Liver (tissue), 3 donors: ENCODE data around the gene C11orf58.

ENCODE experiments used
- EGR1 ChIP-seq, 2 donors: IDR thresholded peaks; 2 replicates each; pipeline ENCODE4 v1.6.1; 2016 to 2018; ENCODE audit warnings: antibody characterized with exemption in 2 of 2, low read depth in 2 of 2
- HNF4G ChIP-seq: IDR thresholded peaks from 2 replicates; pipeline ENCODE4 v1.6.1; 2016; ENCODE audit warnings: antibody characterized with exemption
- JUND ChIP-seq, 2 donors: IDR thresholded peaks; 2 replicates each; pipeline ENCODE4 v1.6.1; 2016; ENCODE audit warnings: antibody characterized with exemption in 2 of 2
- RAD21 ChIP-seq, 2 donors: IDR thresholded peaks; 2 replicates each; pipeline ENCODE4 v1.6.1; 2016; ENCODE audit warnings: antibody characterized with exemption in 2 of 2, mild to moderate bottlenecking in 2 of 2
- SP1 ChIP-seq: IDR thresholded peaks from 2 replicates; pipeline ENCODE4 v1.6.1; 2018; ENCODE audit warnings: antibody characterized with exemption, mild to moderate bottlenecking
- TAF1 ChIP-seq: conservative IDR thresholded peaks from 2 replicates; pipeline ENCODE4 v1.6.1; 2016; ENCODE audit warnings: antibody characterized with exemption, mild to moderate bottlenecking
- YY1 ChIP-seq: IDR thresholded peaks from 2 replicates; pipeline ENCODE4 v1.6.1; 2016; ENCODE audit warnings: antibody characterized with exemption, mild to moderate bottlenecking
- TF ChIP-seq, protein P1 (sequence below): fragments of 150-350 bp; IDR thresholded peaks from 2 replicates; pipeline ENCODE4 v1.5.1; 2017; ENCODE audit warnings: improper control_type of control experiment, low read depth, low read length; ENCODE audit not compliant: missing input control
- TF ChIP-seq, protein P2 (sequence below): IDR thresholded peaks from 2 replicates; pipeline ENCODE4 v1.6.1; 2016; ENCODE audit warnings: antibody characterized with exemption, mild to moderate bottlenecking
- TF ChIP-seq, protein P3 (sequence below): IDR thresholded peaks from 2 replicates; pipeline ENCODE4 v1.6.1; 2016; ENCODE audit warnings: antibody characterized with exemption
- TF ChIP-seq, protein P4 (sequence below): IDR thresholded peaks from 2 replicates; pipeline ENCODE4 v1.6.1; 2016; ENCODE audit warnings: antibody characterized with exemption
- TF ChIP-seq, protein P5 (sequence below): IDR thresholded peaks from 2 replicates; pipeline ENCODE4 v1.6.1; 2016; ENCODE audit warnings: antibody characterized with exemption
- donor health status: healthy.
- donor health status: healthy.

DNA sequence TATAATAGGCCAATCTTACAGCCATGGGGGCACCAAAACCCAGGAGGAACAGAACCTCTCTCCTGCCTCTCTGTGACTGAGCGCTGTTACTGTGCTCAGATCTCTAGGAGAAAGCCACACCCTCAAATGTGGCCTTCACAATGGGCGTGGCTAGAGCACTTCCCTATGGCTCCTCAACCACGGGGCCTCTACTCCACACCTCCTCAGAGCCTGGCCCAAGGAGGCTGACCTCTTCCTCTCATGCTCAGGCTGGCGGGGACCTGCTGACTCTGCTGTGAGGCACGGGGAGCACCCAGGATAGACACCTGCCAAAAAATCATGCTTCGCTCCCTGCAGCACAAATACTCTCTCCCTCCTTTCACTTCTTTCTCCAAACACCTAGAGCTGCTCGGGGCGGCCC, 41.0 kb downstream of the C11orf58 start:
- no peak for TF ChIP-seq TAF1
- TF ChIP-seq, protein P1, sequence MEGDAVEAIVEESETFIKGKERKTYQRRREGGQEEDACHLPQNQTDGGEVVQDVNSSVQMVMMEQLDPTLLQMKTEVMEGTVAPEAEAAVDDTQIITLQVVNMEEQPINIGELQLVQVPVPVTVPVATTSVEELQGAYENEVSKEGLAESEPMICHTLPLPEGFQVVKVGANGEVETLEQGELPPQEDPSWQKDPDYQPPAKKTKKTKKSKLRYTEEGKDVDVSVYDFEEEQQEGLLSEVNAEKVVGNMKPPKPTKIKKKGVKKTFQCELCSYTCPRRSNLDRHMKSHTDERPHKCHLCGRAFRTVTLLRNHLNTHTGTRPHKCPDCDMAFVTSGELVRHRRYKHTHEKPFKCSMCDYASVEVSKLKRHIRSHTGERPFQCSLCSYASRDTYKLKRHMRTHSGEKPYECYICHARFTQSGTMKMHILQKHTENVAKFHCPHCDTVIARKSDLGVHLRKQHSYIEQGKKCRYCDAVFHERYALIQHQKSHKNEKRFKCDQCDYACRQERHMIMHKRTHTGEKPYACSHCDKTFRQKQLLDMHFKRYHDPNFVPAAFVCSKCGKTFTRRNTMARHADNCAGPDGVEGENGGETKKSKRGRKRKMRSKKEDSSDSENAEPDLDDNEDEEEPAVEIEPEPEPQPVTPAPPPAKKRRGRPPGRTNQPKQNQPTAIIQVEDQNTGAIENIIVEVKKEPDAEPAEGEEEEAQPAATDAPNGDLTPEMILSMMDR: no peak
- no peak for TF ChIP-seq SP1
- no peak for TF ChIP-seq RAD21 (IDR thresholded peaks at IDR 0.05)
- TF ChIP-seq, protein P2, sequence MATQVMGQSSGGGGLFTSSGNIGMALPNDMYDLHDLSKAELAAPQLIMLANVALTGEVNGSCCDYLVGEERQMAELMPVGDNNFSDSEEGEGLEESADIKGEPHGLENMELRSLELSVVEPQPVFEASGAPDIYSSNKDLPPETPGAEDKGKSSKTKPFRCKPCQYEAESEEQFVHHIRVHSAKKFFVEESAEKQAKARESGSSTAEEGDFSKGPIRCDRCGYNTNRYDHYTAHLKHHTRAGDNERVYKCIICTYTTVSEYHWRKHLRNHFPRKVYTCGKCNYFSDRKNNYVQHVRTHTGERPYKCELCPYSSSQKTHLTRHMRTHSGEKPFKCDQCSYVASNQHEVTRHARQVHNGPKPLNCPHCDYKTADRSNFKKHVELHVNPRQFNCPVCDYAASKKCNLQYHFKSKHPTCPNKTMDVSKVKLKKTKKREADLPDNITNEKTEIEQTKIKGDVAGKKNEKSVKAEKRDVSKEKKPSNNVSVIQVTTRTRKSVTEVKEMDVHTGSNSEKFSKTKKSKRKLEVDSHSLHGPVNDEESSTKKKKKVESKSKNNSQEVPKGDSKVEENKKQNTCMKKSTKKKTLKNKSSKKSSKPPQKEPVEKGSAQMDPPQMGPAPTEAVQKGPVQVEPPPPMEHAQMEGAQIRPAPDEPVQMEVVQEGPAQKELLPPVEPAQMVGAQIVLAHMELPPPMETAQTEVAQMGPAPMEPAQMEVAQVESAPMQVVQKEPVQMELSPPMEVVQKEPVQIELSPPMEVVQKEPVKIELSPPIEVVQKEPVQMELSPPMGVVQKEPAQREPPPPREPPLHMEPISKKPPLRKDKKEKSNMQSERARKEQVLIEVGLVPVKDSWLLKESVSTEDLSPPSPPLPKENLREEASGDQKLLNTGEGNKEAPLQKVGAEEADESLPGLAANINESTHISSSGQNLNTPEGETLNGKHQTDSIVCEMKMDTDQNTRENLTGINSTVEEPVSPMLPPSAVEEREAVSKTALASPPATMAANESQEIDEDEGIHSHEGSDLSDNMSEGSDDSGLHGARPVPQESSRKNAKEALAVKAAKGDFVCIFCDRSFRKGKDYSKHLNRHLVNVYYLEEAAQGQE: no peak
- TF ChIP-seq, protein P3, sequence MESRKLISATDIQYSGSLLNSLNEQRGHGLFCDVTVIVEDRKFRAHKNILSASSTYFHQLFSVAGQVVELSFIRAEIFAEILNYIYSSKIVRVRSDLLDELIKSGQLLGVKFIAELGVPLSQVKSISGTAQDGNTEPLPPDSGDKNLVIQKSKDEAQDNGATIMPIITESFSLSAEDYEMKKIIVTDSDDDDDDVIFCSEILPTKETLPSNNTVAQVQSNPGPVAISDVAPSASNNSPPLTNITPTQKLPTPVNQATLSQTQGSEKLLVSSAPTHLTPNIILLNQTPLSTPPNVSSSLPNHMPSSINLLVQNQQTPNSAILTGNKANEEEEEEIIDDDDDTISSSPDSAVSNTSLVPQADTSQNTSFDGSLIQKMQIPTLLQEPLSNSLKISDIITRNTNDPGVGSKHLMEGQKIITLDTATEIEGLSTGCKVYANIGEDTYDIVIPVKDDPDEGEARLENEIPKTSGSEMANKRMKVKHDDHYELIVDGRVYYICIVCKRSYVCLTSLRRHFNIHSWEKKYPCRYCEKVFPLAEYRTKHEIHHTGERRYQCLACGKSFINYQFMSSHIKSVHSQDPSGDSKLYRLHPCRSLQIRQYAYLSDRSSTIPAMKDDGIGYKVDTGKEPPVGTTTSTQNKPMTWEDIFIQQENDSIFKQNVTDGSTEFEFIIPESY: no peak
- TF ChIP-seq, protein P4, sequence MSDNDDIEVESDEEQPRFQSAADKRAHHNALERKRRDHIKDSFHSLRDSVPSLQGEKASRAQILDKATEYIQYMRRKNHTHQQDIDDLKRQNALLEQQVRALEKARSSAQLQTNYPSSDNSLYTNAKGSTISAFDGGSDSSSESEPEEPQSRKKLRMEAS: no peak
- no peak for TF ChIP-seq JUND (IDR thresholded peaks at IDR 0.05)
- TF ChIP-seq HNF4G: no peak
- TF ChIP-seq, protein P5, sequence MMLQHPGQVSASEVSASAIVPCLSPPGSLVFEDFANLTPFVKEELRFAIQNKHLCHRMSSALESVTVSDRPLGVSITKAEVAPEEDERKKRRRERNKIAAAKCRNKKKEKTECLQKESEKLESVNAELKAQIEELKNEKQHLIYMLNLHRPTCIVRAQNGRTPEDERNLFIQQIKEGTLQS: no peak
- no peak for TF ChIP-seq YY1
- no peak for TF ChIP-seq EGR1 (IDR thresholded peaks at IDR 0.05; ENCODE audit: low read depth in 2 of 2)
